Measurements from ENCODE around the gene XYLT1.

Gene XYLT1

DNA sequence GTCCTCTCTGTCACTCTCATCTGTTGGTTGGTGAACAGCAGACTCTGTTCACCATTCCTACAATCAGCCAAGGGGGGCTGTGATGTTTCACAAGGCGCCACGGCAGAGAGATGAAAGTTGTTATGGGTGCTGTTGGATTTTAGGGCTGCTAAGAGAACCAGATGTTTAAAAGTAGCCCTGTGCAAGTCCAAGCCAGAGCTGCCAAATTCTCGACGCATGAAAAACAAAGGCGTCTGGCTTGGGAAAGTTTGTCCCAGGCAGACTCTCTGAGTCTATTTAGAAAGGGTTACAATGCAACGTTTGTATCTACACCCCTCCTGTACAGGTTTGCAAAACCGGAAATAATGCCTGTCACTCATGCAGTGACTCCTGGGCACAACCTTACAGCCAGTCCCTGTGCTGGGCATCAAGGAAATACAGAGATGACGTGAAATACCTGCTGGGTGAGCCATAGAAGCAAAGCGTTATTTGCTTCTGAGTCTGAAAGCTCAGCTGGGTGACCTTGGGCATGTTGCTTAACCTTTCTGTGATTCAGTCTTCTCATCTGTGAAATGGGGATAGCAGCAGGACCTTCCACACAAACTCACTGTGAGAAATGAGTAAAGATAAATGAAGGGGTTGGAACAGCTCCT lies 74.8 kb downstream of the XYLT1 start:
- DNase-seq = no peak

DNA sequence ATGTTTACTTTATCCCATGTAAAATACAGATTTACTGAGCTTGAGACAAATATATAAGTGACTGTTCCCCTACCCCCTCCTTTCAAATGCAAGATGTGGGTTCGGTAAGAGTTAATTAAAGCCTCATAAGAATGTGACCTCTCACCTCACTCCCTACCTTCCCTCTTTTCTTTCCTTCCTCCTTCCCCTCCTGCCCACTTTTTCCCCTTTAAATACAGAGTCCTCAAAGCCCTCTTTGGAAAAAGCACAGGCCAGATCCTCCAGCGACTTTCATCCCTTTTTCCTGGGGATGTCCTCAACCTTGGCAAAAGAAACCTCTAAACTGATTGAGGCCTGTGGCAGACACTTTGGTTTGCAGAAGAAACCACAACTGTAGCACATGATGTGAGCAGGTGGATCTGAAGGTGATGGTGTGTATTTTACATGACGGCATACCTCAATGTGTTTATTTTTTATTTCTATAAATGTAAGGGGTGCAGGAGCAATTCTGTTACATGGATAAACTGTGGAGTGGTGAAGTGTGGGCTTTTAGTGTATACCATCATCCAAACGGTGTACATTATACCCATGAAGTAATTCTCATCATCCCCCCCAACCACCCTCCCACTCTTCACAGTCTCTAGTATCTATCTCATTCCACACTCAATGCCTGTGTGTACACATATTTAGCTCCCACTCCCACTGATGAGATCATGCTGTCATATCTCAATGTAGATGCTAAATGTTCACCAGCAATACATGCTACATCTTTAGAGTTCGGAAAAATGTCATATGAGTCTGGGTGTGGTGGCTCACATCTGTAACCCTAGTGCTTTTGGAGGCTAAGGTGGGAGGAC lies 77.7 kb downstream of the XYLT1 start:
- no peak for DNase-seq

DNA sequence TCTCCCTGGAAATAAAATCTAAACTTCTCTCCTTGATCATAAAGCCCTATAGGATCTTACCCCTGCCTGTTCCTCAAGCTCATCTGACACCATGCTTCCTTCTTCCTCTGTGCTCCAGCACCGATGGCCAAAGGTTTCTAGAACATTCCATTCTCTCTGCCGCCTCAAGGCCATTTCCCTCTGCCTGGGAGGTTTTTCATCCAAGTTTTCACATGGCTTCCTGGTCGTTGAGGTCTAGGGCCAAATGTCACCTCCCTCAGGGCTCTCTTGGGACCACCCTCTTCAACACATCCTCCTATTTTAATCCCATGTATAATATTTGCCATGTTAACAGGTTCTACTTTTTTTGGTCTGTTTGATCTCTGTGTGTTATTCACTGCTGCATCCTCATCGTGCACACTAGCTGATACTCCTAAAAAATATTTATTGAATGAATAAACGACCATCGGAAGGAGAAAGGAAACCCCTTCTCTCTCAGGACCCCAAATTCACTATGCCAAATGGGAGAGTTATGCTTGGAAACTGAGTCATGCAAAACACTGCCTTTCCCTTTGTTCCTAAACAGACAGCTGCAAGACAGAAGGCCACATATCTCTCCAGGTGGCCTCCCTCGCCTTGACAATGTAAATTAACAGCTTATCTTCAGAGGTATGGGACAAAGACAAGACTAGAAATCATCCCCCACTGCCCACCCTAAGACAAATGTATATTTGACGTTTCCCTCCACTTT lies 78.5 kb downstream of the XYLT1 start:
- no peak for DNase-seq

DNA sequence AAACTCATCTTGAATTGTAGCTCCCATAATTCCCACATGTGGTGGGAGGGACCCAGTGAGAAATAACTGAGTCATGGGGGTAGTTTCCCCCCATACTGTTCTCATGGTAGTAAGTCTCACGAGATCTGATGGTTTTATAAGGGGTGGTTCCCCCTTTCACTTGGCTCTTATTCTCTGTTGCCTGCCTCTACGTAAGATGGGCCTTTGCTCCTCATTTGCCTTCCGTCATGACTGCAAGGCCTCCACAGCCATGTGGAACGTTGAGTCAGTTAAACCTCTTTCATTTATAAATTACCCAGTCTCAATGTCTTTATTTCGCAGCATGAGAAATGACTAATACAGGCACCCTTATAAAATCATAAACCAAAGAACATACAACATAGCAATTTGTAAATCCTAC lies 79.0 kb downstream of the XYLT1 start:
- no peak for DNase-seq

DNA sequence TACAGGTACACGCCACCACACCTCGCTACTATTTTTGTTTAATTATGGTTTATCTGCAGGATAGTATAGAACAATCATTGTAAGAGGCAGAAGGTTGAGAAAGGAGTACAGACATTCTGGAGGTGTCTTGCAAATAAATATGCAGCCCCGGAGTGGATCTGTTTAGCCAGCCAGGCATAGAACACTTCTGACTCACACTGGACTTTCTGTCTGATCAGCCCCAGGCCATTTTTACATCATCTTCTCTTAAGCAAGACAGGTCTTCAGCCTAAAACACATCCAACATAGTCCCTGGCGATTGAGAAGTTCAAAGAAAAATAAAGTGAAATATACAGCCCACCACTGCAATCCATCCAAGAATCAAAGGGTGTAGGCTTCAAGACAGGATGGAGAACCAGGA lies 81.4 kb downstream of the XYLT1 start:
- no peak for DNase-seq

DNA sequence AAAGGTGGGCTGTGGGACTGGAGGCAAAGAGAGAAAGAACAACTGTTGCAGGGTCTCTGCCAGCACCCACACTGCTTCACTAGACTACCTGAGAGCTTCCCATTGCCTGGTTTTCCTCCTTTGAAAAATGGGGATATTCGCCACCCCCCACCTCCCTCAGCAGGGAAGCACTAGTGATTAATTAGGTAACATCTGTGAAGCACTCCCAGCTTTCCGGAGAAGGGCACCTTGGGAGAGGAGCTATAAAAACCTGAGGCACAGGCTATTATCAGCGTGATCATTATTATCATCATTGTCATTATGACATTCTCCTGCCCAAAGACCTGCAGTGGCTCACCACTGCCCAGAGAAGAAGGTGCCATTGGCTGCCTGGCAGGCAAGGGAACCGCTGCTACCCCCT lies 83.5 kb downstream of the XYLT1 start:
- no peak for DNase-seq

DNA sequence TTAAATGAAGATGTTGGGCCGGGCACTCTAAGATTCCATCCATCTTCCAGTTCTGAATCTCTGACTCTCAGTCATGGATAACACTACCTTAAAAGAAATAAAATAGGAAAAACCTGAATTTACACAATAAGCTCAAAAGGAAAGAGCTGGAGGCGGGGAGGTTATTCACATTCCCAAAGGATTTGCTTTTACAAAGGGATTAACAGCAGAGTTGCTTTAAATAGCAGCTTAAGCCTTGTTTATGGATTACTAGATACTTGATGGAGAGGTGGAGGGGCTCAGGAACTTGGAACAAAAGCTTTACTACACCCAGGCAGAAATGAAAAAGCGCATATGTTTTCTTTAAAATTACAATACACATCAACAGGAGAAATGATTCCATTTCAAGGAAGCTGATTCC lies 84.5 kb downstream of the XYLT1 start:
- no peak for DNase-seq

DNA sequence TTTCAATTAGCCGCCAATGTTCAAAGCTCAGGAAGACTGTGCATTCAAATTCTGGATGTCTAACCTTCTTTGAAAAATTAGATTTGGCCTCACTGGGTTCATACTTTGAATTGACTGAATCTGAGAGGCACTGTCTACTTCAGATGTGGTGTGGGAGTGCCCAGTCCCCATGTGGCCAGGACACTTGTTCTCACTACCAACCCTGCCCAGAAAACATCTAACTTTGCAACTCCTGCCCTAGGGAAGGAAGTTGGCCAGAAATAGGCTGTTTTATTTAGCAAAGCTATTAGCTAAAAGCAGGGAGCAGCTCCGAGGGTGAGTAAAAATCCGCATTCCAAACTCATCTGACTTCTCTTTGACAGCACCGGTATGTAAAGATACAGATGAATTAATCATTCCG lies 86.3 kb downstream of the XYLT1 start:
- no peak for DNase-seq

DNA sequence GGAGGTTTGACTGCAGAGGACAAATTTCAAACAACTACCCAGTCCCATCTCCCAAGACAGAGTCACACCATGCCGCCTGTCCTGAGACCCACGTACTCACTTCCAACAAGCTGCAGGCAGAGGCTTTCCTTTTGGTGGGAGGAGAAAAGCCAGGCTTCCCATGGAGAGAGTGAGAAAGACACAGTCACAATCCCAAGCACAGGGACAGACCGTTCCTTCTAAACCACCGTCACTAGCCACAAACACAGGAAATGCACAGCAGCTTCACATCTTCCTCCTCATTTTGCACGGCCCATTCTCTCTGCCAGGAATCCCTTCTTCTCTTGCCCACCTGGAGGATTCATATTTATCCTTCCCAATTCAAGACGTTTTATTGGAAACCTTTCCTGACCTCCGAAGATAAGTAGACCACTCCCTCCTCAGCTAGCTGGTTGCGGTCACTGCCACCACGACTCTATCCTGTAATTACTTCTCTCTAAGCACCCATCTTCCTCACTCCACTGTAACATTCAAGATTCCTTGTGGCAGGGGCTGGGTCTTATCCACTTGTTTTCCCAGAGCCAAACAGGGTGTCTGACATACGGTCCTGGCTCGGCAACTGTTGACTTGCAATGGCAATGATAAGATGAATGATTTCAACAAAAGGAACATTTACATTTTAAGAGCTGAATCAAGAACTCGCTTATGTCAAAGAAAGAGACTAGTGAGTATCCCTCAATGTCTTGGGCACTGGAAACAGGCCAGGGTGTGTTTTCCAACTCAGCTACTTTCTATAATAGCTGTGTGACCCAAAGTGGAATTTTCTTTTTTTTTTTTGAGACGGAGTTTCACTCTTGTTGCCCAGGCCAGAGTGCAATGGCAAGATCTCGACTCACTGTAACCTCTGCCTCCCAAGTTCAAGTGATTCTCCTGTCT lies 87.6 kb downstream of the XYLT1 start:
- DNase-seq = no peak

DNA sequence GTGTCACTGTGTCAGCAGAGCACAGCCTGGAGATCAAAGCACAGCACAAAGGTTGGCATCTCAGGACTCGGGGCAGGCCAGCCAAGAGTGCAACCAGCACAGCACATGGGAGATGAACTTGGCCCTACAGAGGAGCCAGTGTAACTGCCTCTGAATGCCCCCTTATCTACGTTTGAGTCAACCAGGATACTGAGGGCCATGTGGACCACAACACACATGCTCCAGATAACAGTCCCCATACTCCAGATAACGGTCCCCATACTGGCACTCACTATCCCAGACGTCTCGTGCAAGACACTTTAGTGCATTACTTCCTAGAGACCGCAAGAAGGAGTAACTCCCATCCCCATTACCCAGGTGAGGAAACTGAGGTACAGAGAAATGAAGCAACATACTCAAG lies 88.2 kb downstream of the XYLT1 start:
- no peak for DNase-seq

DNA sequence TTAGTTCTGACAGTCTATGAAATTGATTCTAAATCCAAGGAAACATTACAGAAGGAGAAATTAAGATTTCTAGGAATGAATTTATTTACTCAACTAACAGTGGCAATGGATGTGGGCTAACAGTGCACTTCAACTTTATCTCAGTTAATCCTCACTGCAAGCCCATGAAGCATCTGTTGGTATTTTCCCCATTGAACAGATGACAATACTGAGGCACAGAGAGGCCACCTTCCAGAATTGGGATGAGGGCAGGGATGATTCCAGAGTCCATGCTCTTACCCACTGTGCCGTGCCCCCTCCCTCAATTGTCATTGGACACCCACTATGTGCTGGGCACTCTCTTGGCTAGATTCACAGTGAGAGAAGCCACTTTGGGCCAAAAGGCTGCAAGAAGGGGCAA lies 89.0 kb downstream of the XYLT1 start:
- no peak for DNase-seq

DNA sequence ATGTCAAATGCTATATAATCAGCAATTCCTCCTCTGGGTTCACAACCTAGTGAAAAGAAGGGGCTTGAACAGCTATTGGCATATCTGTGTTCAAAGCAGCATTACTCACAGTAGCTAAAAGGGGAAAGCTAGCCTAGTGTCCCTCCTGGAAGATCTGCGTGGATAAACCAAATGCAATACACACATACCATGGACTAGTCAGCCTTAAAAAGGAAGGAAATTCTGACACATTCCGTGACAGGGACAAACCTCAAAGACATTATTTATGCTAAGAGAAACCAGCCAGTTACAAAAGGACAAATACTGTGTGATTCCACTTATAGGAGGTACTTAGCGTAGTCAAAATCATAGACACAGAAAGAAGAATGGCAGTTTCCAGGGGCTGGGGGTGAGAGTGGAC lies 90.1 kb downstream of the XYLT1 start:
- no peak for DNase-seq

DNA sequence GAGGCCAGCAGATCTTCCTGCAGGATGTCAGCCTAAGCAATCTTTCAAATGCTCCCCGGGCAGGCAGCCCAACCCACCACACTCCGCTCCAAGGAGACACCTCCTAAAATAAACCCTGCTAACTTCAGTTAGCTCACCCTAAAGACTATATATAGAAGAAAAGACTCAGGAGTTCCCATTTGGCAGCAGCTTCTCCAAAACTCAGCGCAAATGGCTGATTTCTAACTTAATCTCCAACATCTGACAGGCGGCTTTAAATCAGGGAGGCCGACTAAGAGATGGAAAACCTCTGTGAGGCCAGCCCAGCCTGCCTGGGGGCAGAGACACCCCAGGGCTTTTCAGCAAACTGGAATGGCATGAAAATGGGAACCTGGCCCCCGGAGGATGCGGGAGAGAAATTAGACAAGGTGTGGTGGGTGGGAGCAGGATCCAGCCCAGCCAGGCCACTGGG lies 91.6 kb downstream of the XYLT1 start:
- DNase-seq = no peak

DNA sequence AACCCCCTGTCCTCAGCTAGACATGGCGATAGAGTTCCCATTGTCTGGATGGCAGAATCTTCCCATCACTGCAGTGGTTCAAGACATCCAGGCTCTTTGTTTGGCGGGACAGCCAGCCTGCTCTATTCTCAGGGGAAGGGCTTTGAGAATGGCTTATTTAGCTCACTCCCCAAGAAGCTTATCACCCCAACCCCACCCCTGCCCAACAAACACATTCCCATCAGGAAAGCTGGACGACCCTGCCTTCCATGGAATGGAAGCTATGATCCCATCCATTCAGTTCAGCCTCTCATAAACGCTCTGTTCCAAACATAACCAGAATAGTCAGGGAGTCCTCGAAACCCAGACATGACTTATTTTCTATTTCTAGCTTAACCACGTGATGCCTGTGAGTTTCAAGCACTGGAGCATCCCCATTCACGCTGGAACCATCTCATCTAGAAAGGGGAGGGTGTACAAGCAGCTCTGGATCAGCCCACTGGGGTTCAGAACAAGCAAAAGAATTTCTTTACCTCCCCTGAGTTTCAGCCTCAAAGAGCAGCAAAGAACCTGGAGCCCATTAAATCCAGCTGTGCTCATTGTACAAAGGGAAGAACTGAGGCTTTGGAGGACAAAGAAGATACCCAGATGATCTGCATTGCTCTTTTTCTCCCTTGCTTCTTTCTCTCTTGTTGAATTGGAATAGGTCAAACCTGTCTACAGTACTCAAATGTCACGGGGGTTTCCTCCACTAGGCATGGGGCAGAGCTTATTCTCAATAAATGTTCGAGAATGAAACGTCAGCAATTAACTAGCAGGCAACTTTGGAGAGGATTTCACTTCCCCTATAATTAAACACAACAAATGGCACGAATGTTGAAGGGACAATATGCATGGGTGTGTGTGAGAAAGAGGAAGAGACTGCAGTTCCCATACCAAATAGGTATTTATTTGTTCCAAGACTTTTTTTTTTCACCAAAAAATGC lies 93.1 kb downstream of the XYLT1 start:
- DNase-seq = no peak

DNA sequence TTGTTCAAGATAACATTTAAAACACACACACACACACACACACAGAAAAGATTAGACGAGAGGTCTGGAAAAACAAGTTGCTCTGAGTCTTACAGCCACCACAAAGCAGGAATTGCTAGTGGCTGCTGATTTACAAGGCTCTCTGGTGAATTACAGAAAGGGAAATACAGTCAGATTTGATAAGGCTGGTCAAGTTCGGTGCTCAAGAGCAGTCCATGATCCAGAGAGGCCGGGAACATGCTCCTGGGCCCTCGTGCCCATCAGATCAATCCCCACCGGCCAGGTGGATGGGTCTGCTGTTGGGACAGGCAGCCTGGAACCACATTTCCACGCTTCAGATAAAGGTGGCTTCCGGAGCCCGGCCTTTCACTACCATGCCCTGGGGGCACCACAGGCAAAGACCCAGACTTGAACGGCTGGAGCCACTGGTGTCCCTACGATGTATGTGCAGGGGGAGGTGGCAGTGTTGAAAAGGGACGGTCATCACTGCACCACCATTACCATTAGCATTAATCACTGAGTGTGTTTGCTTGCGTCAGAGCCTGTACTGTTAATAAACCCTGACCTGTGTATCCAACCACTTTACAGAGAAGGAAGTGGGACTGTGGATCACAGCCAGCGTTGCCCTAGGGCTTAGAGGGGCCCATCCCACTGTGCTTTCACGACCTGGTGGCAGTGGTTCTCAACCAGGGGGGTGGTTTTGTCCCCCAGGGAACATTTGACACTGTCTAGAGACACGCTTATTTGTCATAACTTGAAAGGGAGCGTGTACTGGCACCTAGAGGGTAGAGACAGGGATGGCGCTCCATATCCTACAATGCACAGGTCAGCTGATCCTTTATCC lies 95.1 kb downstream of the XYLT1 start:
- no peak for DNase-seq

DNA sequence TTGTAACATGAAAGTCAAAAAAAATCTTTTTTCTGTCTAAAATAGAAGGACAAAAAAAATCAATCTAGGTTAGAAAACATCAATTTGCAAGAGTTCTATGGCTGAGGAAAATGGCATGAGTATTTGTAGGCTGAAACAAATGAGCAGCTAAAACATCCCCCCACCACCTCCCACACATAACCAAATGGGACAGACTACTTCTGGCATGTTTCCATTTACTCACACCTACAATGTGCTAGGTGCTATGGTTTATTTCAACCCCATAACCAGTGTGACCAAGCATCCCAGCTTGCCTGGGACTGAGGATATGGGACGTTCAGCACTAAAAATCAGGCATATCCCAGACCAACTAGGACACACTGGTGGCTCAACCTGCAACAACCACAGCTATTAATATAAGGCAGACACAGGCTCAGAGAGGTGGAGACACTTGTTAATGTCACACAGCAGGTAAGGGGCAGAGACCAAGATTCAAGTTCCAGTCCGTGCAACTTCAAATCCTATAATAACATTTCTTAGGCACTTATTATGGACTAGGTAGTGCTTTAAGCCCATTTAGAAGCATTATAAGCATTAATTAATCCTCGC lies 96.0 kb downstream of the XYLT1 start:
- no peak for DNase-seq

DNA sequence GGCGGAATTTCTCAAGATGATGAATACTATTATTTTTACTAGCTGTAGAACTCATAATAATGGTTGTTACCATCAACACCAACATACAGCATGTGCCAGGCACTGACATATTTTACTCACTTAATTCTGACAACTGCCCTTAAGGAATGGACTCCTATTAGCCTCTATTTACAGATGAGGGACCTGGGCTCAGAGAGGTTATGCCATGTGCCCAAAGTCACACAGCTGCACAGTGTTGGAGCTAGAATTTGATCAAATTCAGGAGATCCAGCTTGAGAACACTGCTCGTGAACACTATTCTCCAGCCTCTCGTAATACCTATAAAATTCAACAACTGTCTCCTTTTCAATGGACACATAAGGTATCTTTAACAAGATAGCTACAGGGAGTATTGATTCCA lies 97.2 kb downstream of the XYLT1 start:
- no peak for DNase-seq

DNA sequence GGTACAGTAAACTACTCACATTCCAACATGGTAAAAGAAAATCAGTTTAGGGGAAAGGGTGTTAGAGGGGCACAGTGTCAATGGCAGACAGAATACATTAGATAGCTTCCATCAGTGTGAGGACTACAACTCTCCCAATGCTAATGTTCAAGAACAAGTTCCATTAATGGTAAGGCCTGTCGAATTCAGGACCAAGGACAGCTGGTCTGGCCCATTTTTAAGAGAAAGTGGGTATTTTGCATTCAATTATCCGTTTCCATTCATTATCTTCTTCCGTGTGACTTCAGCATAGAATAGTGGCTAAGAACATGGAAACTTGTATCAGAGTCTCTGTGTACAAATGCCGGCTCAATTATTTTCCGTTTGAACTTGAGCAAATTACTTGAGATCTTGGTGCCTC lies 98.4 kb downstream of the XYLT1 start:
- no peak for DNase-seq

DNA sequence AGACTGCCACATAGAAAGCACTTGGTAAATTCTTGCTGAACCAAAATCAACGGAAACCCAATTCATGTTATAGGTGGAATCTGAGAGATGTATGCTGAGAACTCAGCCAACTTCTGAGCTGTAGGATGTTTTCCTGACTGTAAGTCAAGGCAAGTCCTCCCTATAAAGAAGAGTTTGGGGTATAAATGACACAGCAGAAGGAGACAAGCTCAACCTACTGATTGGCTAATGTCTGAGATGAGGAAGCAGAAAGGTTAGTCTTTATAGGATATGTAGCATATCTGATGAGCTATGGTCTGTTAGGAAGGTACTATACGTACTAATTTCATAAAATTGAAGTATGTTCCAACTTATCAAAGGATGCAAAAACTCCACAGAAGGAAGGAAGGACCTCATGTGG lies 99.5 kb downstream of the XYLT1 start:
- DNase-seq = no peak

DNA sequence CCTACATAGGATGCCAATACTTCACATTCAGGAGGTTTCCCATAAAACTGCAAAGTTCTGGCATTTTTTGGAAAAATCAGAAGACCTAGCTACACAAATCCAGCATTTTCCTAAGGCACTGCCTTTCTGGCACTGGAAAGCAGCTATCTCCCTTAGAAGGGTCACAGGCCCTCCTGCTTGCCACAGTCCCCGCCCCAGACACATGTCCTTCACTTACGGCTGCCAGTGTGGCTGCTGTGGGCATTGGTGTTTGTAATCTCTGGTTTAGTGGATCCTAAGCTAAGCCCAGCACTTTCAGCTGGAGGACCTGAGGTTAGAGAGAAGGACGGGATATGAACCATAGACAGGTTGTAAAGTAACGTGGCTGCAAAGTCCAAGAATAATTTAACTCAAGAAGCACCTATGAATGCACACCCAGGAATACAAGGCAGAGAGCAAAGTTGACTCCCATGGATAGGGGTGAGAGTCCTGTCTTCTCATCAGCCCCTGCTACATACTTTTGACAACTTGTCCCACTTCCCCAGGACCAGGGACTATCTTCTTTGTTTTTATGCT lies 100.0 kb downstream of the XYLT1 start:
- no peak for DNase-seq
